ENCODE data around the gene SHANK3.

GRCh38 chr22:50699756-50700386 is 27.2 kb downstream of the SHANK3 start:
- peak; percentile 3 for TF ChIP-seq CTCF (IDR thresholded peaks at IDR 0.05; ENCODE audit: low read depth, low read length)
- TF ChIP-seq POLR2A (IDR thresholded peaks at IDR 0.05; ENCODE audit: extremely low read depth, insufficient read length) = no peak
- TF ChIP-seq MYC (IDR thresholded peaks at IDR 0.05; ENCODE audit: low read depth, low read length) = no peak

Measured in NB4 (cell line).